PC-3 (cell line): ENCODE results near the gene RASL12. TPM values are rescaled to one million over a fixed set of nuclear protein-coding genes. Genes with fewer than 3 reads are reported as not detected.

Source experiments
- ATAC-seq: fragments of 200-7000 bp; cut with Tn5 transposase; 2 replicates; pipeline ENCODE4 v1.9.1; 2020; ENCODE audit warnings: mild to moderate bottlenecking, moderate library complexity
- BruUV-seq: library from RNA; stranded (reverse); fragments of 400-500 nt; replicated peaks from 2 replicates; lab custom pipeline; 2021; lab: Mats Ljungman, UMichigan
- CTCF ChIA-PET: fragments of 300-600 bp; sonication (Branson Sonifier 250); formaldehyde crosslinking; loops from one replicate; lab custom pipeline; 2022; ENCODE audit warnings: antibody characterized with exemption; lab: Charles Lee
- POLR2A ChIA-PET: fragments of 300-600 bp; sonication (Branson Sonifier 250); formaldehyde crosslinking; loops from one replicate; lab custom pipeline; 2022; ENCODE audit warnings: antibody characterized with exemption; ENCODE audit not compliant: unreplicated experiment; lab: Charles Lee
- DNase-seq: peaks from one replicate; pipeline ENCODE4 v3.0.0-alpha.2; 2015
- H2AFZ ChIP-seq: fragments of 300-600 bp; sonication (generic); 2 replicates; pipeline ENCODE4 v1.6.0; 2016; ENCODE audit warnings: antibody characterized with exemption, low read length
- H3F3A ChIP-seq: fragments of 300-600 bp; sonication (generic); one replicate; pipeline ENCODE4 v1.6.0; 2017; ENCODE audit warnings: antibody characterized with exemption, low read length, control low read depth, mild to moderate bottlenecking; ENCODE audit not compliant: unreplicated experiment
- H3K27ac ChIP-seq: fragments of 300-600 bp; sonication (generic); 2 replicates; pipeline ENCODE4 v1.5.1; 2016; ENCODE audit warnings: mild to moderate bottlenecking, low read length
- H3K27me3 ChIP-seq: fragments of 300-600 bp; sonication (generic); 2 replicates; pipeline ENCODE4 v1.6.1; 2016; ENCODE audit warnings: low read length, mixed read lengths
- H3K36me3 ChIP-seq: fragments of 300-600 bp; sonication (generic); 2 replicates; pipeline ENCODE4 v1.6.1; 2016; ENCODE audit warnings: low read depth, mixed run types, low read length, mixed read lengths
- H3K4me1 ChIP-seq: fragments of 300-600 bp; sonication (generic); 2 replicates; pipeline ENCODE4 v1.5.1; 2016; ENCODE audit warnings: low read length; ENCODE audit not compliant: insufficient read depth
- H3K4me2 ChIP-seq: fragments of 300-600 bp; sonication (generic); 2 replicates; pipeline ENCODE4 v1.6.0; 2016; ENCODE audit warnings: low read length
- H3K4me3 ChIP-seq: fragments of 300-600 bp; sonication (generic); 2 replicates; pipeline ENCODE4 v1.5.1; 2016; ENCODE audit warnings: mild to moderate bottlenecking, low read length, mixed read lengths
- H3K79me2 ChIP-seq: fragments of 300-600 bp; sonication (generic); 2 replicates; pipeline ENCODE4 v1.6.1; 2017; ENCODE audit warnings: low read length, mixed read lengths
- H3K9ac ChIP-seq: fragments of 300-600 bp; sonication (generic); 2 replicates; pipeline ENCODE4 v1.6.0; 2016; ENCODE audit warnings: mild to moderate bottlenecking, low read length
- H3K9me2 ChIP-seq: fragments of 300-600 bp; sonication (generic); replicated peaks from 2 replicates; pipeline ENCODE4 v1.6.1; 2016; ENCODE audit warnings: mixed run types, low read length, mixed read lengths
- H3K9me3 ChIP-seq: fragments of 300-600 bp; sonication (generic); 2 replicates; pipeline ENCODE4 v1.6.1; 2016; ENCODE audit warnings: low read length, mixed read lengths
- H4K20me1 ChIP-seq: fragments of 300-600 bp; sonication (generic); 2 replicates; pipeline ENCODE4 v1.6.1; 2016; ENCODE audit warnings: low read length, mixed read lengths
- EZH2 ChIP-seq: fragments of 300-600 bp; sonication (generic); IDR thresholded peaks from one replicate; pipeline ENCODE4 v1.6.1; 2017; ENCODE audit warnings: antibody characterized with exemption, mild to moderate bottlenecking, low read length; ENCODE audit not compliant: unreplicated experiment
- EZH2phosphoT487 ChIP-seq: fragments of 300-600 bp; sonication (generic); IDR thresholded peaks from 2 replicates; pipeline ENCODE4 v1.6.1; 2018; ENCODE audit warnings: mild to moderate bottlenecking, antibody characterized with exemption, low read length, borderline replicate concordance
- intact Hi-C: fragments of 100-400 bp; cut with micrococcal nuclease; formaldehyde crosslinking; loops from 2 replicates; pipeline ENCODE4 v1.9.0; 2023
- total RNA-seq: library from RNA; depleted of rRNA; stranded (reverse); fragments of >200 nt; gene quantifications from 2 replicates; pipeline ENCODE4 v1.2.3, GENCODE V29; 2014
- TF ChIP-seq, protein P1 (sequence below): fragments of 300-600 bp; sonication (generic); conservative IDR thresholded peaks from 2 replicates; pipeline ENCODE4 v1.5.1; 2017; ENCODE audit warnings: antibody characterized with exemption, low read depth, mild to moderate bottlenecking, low read length

The RASL12 gene
- total RNA-seq, 1 experiment from 2014 or later: not detected

DNA sequence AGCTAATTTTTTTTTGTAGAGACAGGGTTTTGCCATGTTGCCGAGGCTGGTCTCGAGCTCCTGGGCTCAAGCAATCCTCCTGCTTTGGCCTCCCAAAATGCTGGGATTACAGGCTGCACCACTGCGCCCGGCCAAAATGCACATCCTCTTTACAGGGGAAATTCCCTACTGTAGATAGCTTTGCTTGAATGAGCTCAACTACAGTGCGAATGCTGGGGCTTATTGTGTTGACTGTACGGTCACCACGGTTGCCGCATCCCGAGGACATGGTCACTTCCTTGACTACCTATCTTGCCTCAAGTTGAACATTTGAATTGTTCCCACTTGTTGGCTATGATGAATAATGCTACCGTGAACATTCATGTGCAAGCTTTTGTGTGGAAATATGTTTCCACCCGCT is 33.1 kb downstream of the RASL12 start:
- H2AFZ ChIP-seq: no peak overlapping the region
- no peaks in the 10 kb centered on the region for H3K79me2 ChIP-seq
- no peak for ATAC-seq
- H3K27ac ChIP-seq: no peak overlapping the region
- no peak for DNase-seq
- H3K4me3 ChIP-seq: no peak overlapping the region
- H3F3A ChIP-seq: no peaks in the 10 kb centered on the region
- no peak overlapping the region for H3K9ac ChIP-seq
- no peaks in the 10 kb centered on the region for H3K36me3 ChIP-seq
- intact Hi-C loops: loop anchor here (5.0 kb wide), 1 partner anchor 263 kb away; the partner anchor contains the start of gene RNU5A-1
- no peaks in the 10 kb centered on the region for H3K9me3 ChIP-seq
- H4K20me1 ChIP-seq: no peaks in the 10 kb centered on the region
- TF ChIP-seq EZH2phosphoT487 (no peak), EZH2 (no peak)
- TF ChIP-seq, protein P1, sequence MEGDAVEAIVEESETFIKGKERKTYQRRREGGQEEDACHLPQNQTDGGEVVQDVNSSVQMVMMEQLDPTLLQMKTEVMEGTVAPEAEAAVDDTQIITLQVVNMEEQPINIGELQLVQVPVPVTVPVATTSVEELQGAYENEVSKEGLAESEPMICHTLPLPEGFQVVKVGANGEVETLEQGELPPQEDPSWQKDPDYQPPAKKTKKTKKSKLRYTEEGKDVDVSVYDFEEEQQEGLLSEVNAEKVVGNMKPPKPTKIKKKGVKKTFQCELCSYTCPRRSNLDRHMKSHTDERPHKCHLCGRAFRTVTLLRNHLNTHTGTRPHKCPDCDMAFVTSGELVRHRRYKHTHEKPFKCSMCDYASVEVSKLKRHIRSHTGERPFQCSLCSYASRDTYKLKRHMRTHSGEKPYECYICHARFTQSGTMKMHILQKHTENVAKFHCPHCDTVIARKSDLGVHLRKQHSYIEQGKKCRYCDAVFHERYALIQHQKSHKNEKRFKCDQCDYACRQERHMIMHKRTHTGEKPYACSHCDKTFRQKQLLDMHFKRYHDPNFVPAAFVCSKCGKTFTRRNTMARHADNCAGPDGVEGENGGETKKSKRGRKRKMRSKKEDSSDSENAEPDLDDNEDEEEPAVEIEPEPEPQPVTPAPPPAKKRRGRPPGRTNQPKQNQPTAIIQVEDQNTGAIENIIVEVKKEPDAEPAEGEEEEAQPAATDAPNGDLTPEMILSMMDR: no peak
- H3K9me2 ChIP-seq: no peaks in the 10 kb centered on the region
- H3K4me2 ChIP-seq: no peak overlapping the region
- no TSS peak for BruUV-seq
- peaks cover 5% of the 10 kb centered on the region; the same call in 1 of the 2 replicates for H3K4me1 ChIP-seq
- H3K27me3 ChIP-seq: no peaks in the 10 kb centered on the region
- POLR2A ChIA-PET: no interaction called here
- CTCF ChIA-PET: interaction anchor here (0.6 kb wide), 1 partner anchor 151 kb away, joined by 6 read pairs; the partner anchor contains the start of gene CLPX

DNA sequence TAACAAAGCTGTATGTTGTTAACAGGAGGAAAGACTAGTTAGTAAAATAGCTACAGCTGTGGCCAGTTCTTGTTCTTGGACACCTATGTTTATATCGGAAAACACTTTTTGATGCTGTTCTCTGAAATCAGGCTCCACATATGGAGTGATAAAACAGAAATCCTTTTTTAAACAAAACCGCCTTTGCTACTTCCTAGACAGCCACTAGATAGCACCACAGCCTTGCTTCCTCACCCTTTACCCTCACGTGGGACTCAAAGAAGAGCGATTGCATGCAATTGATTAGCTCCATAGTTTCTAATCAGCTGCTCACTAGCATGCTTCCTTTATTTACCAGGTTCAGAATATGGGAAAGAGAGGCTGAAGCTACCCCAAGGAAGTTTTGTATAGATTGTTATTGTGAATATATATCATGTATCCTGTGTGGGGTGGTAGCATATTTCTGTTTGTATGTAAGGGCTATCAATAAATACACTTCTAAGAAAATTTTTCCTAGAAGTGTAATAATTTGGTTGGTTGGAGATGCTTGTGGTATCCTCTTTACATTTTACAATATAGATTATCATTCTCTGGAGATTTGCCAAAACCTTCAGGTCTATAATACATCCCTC is 34.0 kb downstream of the RASL12 start:
- Histone ChIP-seq H3K27ac (no peak overlapping the region), H4K20me1 (no peaks in the 10 kb centered on the region), H3K79me2 (peaks cover 7% of the 10 kb centered on the region), H3K9me3 (no peaks in the 10 kb centered on the region), H2AFZ (peak overlapping the region; percentile 69; the same call in 1 of the 2 replicates), H3F3A (no peaks in the 10 kb centered on the region), H3K4me3 (no peak overlapping the region), H3K36me3 (no peaks in the 10 kb centered on the region), H3K9ac (no peak overlapping the region), H3K9me2 (no peaks in the 10 kb centered on the region), H3K27me3 (no peaks in the 10 kb centered on the region), H3K4me1 (peaks cover 5% of the 10 kb centered on the region; the same call in 1 of the 2 replicates), H3K4me2 (peak overlapping the region; percentile 61; the same call in 1 of the 2 replicates)
- intact Hi-C loops: loop anchor here (1.0 to 5.0 kb wide), 4 partner anchors 21 to 264 kb away; partner anchors contain the start of gene RNU5A-1
- BruUV-seq: no TSS peak
- CTCF ChIA-PET: interaction anchor here (0.6 to 1.0 kb wide), 3 partner anchors 9 to 138 kb away, joined by 3 to 8 read pairs (median 6); no protein-coding TSS in a partner anchor
- peak; percentile 46 for ATAC-seq
- peak; percentile 40 for DNase-seq
- TF ChIP-seq, protein P1: peak; percentile 44
- TF ChIP-seq EZH2phosphoT487: no peak
- POLR2A ChIA-PET: no interaction called here
